Measurements from ENCODE around the gene ADAMTS20.

ADAMTS20 gene

GRCh38 chr12:43307126-43307525 lies 244.9 kb downstream of the ADAMTS20 start:
- no peak for DNase-seq

DNA sequence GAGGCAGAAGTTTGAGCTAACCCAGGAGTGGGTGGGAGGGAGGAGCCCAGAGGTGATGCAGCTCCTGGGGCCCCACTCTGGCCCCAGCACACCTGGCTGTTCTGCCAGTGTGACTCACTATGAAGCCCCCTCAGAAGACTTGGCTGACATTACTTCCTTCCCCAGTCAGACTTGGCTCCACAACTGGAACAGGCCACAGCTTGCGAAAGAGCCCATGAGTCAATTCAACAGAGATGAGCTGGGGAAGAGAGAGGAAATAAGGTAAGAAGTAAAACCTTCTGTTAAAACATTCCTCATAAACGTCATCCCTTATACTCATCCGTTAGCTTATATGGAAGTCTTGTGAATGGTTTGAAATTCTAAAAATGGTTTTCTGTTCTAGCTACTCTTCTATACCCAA lies 245.9 kb downstream of the ADAMTS20 start:
- DNase-seq, result no peak

DNA sequence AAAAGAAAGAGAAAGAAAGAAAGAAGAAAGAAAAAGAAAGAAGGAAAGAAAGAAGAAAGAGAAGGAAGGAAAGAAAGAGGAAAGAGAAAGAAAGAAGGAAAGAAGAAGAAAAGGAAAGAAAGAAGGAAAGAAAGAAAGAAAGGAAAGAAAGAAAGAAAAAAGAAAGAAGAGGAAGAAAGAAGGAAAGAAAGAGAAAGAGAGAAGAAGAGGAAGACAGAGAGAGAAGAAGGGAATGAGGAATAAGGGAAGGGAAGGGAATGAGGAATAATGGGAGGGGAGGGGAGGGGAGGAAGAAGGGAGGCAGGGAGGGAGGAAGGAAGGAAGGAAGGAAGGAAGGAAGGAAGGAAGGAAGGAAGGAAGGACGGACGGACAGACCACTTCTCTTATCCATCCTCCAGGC lies 246.9 kb downstream of the ADAMTS20 start:
- DNase-seq, result no peak
